Skin epidermis (tissue), 12 donors: ENCODE measurements around the gene FRYL.
A peak's percentile ranks its signal among the peaks of the same experiment; 100 is the strongest.
"Not testable (repeated sequence)": the region's sequence is repeated elsewhere in the genome, so short reads cannot be mapped to it uniquely, and the experiment has no call there.

ENCODE experiments used
- H3K27ac ChIP-seq, 21 experiments: fragments of 200-600 bp; sonication (generic) in 11 of 21; one replicate each; pipeline ENCODE4 v1.5.0; 2020; ENCODE audit warnings: mild to moderate bottlenecking in 3 of 21, inconsistent platforms in 2 of 21, moderate library complexity in 2 of 21
- H3K4me3 ChIP-seq, 7 experiments: fragments of 200-600 bp; sonication (generic) in 2 of 7; one replicate each; pipeline ENCODE4 v1.5.0; 2020; ENCODE audit warnings: inconsistent platforms in 2 of 7, mild to moderate bottlenecking in 2 of 7, moderate library complexity in 1 of 7

Gene FRYL

GRCh38 chr4:48639807-48640206, 140.3 kb downstream of the FRYL start:
- Histone ChIP-seq H3K27ac (no peak overlapping the region), H3K4me3 (no peak overlapping the region)

GRCh38 chr4:48638586-48638985, 141.5 kb downstream of the FRYL start:
- H3K27ac ChIP-seq, H3K4me3 ChIP-seq: not testable (repeated sequence)

- no peak overlapping the region for H3K27ac ChIP-seq
- no peak overlapping the region for H3K4me3 ChIP-seq
Observed at GRCh38 chr4:48636911-48637310, 143.2 kb downstream of the FRYL start.

GRCh38 chr4:48635980-48636379, 144.1 kb downstream of the FRYL start:
- H3K4me3 ChIP-seq, result no peak overlapping the region
- peak overlapping the region in 1 of 21 experiments; percentile 1 for H3K27ac ChIP-seq

- Histone ChIP-seq H3K4me3 (no peak overlapping the region), H3K27ac (no peak overlapping the region)
Observed at GRCh38 chr4:48635310-48635709, 144.8 kb downstream of the FRYL start.

GRCh38 chr4:48634688-48635308, 145.3 kb downstream of the FRYL start:
- Histone ChIP-seq H3K27ac (no peak overlapping the region), H3K4me3 (no peak overlapping the region)

- Histone ChIP-seq H3K4me3 (no peak overlapping the region), H3K27ac (no peak overlapping the region)
Observed at GRCh38 chr4:48633657-48634056, 146.4 kb downstream of the FRYL start.

GRCh38 chr4:48629458-48629857, 150.6 kb downstream of the FRYL start:
- no peak overlapping the region for H3K4me3 ChIP-seq
- H3K27ac ChIP-seq, result no peak overlapping the region

- H3K4me3 ChIP-seq, result no peak overlapping the region
- no peak overlapping the region for H3K27ac ChIP-seq
Observed at GRCh38 chr4:48623182-48623780, 156.8 kb downstream of the FRYL start.

- H3K27ac ChIP-seq, result no peak overlapping the region
- H3K4me3 ChIP-seq, result no peak overlapping the region
Observed at GRCh38 chr4:48620831-48621230, 159.2 kb downstream of the FRYL start.

- Histone ChIP-seq H3K4me3 (no peak overlapping the region), H3K27ac (no peak overlapping the region)
Observed at GRCh38 chr4:48620093-48620492, 160.0 kb downstream of the FRYL start.

- Histone ChIP-seq H3K27ac (no peak overlapping the region), H3K4me3 (no peak overlapping the region)
Observed at GRCh38 chr4:48604527-48604926, 175.6 kb downstream of the FRYL start.

GRCh38 chr4:48604041-48604440, 176.0 kb downstream of the FRYL start:
- H3K4me3 ChIP-seq, result no peak overlapping the region
- no peak overlapping the region for H3K27ac ChIP-seq

GRCh38 chr4:48603366-48604003, 176.6 kb downstream of the FRYL start:
- H3K27ac ChIP-seq, result no peak overlapping the region
- H3K4me3 ChIP-seq, result no peak overlapping the region

GRCh38 chr4:48602763-48603162, 177.3 kb downstream of the FRYL start:
- H3K27ac ChIP-seq, result no peak overlapping the region
- no peak overlapping the region for H3K4me3 ChIP-seq

- no peak overlapping the region for H3K27ac ChIP-seq
Observed at GRCh38 chr4:48602222-48602621, 177.9 kb downstream of the FRYL start.

GRCh38 chr4:48596336-48596735, 183.7 kb downstream of the FRYL start:
- H3K4me3 ChIP-seq, result no peak overlapping the region

More at GRCh38 chr4:48602222-48602621, 177.9 kb downstream of the FRYL start:
- H3K4me3 ChIP-seq, result no peak overlapping the region

GRCh38 chr4:48594180-48594579, 185.9 kb downstream of the FRYL start:
- Histone ChIP-seq H3K4me3 (no peak overlapping the region), H3K27ac (no peak overlapping the region)

More at GRCh38 chr4:48596336-48596735, 183.7 kb downstream of the FRYL start:
- no peak overlapping the region for H3K27ac ChIP-seq

GRCh38 chr4:48591372-48591771, 188.7 kb downstream of the FRYL start:
- no peak overlapping the region for H3K4me3 ChIP-seq
- no peak overlapping the region for H3K27ac ChIP-seq

- H3K27ac ChIP-seq, result no peak overlapping the region
Observed at GRCh38 chr4:48590884-48591283, 189.2 kb downstream of the FRYL start.

GRCh38 chr4:48589098-48589445, 191.0 kb downstream of the FRYL start:
- Histone ChIP-seq H3K4me3 (no peak overlapping the region), H3K27ac (no peak overlapping the region)

More at GRCh38 chr4:48590884-48591283, 189.2 kb downstream of the FRYL start:
- no peak overlapping the region for H3K4me3 ChIP-seq
